Epidermal melanocyte (primary cell): Measurements from ENCODE around the gene SPATA31A7.
"Not testable (repeated sequence)": the region's sequence is repeated elsewhere in the genome, so short reads cannot be mapped to it uniquely, and the experiment has no call there.

Experiments used
- DNase-seq: peaks from one replicate; pipeline ENCODE4 v3.0.0; 2011; ENCODE audit warnings: low spot score; ENCODE audit not compliant: insufficient read length

The SPATA31A7 gene

DNA sequence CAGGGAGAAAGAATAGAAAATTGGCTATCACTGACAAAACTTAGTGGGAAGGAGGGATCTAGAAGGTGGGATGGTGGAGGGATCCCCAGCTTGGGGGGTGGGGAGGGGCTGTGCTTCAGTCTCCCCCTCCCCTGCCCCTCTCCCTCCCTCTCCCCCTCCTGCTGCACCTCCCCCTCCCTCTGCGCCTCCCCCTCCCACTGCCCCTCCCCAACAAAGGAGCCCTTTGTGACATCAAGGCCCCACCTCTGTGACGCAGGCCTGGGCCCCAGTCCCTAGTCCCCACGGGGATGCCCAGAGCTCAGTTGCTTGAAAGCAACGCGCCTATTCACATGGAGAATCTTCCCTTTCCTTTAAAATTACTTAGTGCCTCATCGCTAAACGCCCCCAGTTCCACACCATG is at the start of gene SPATA31A7:
Gene SPATA31A7, plus strand, starts transcription at position 301 of the 400 bp plus-strand sequence. Its CDS starts 29 bp downstream, at position 330.
- not testable (repeated sequence) for DNase-seq

DNA sequence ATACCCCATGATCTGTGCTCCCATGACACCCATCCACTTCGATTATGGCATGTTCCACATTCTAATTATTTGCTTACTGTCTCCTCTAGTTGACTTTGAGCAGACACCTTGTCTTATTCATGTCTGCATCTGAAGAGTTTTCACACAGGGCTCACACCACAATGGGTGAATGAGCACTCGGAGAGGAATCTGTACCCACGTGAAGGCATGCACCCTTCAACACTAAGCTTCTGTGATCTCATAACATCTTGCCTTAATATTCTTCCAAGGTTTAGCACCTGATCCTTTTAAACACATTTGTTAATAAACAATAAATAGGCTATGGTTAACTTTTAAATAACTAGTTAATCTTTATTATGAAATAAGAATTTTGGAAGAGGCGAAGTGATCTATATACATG is 36.6 kb downstream of the SPATA31A7 start:
- DNase-seq: not testable (repeated sequence)
